Adrenal gland (tissue), 5 donors: Measurements from ENCODE around the gene STARD3NL.

Experiments used
- POLR2A ChIP-seq, 2 donors: fragments of 450-650 bp; IDR thresholded peaks; one replicate each; pipeline ENCODE4 v1.6.1; 2017; ENCODE audit warnings: antibody characterized with exemption in 2 of 2, mild to moderate bottlenecking in 2 of 2, moderate library complexity in 1 of 2
- TF ChIP-seq, protein P1 (sequence below), 6 experiments: fragments of 450-650 bp in 4 of 6; fragments of 200-600 bp in 2 of 6; sonication (generic) in 1 of 6; IDR thresholded peaks; 1 replicate in 5 of 6; 2 replicates in 1 of 6; pipeline versions ENCODE4 v1.5.1 to v1.8.0; 2016 to 2021; ENCODE audit warnings: antibody characterized with exemption in 6 of 6, mild to moderate bottlenecking in 2 of 6, moderate library complexity in 1 of 6
- donor health status: DM: no; HTN: no; CAD: no.

DNA sequence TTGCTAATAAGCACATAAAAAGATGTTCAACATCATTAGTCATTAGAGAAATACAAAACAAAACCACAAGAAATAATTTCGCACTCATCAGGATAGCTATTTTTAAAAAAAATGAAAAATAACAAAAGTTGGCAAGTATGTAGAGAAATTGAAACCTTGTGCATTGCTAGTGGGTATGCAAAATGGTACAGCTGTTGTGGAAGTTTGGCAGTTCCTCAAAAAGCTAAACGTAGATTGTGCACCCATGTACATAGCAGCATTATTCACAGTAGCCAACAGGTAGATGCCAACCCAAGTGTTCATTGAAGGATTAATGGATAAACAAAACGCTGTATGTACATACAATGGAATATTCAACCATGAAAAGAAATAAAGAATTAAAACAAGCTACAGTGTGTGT lies 35.3 kb upstream of the STARD3NL start:
- TF ChIP-seq, protein P1, sequence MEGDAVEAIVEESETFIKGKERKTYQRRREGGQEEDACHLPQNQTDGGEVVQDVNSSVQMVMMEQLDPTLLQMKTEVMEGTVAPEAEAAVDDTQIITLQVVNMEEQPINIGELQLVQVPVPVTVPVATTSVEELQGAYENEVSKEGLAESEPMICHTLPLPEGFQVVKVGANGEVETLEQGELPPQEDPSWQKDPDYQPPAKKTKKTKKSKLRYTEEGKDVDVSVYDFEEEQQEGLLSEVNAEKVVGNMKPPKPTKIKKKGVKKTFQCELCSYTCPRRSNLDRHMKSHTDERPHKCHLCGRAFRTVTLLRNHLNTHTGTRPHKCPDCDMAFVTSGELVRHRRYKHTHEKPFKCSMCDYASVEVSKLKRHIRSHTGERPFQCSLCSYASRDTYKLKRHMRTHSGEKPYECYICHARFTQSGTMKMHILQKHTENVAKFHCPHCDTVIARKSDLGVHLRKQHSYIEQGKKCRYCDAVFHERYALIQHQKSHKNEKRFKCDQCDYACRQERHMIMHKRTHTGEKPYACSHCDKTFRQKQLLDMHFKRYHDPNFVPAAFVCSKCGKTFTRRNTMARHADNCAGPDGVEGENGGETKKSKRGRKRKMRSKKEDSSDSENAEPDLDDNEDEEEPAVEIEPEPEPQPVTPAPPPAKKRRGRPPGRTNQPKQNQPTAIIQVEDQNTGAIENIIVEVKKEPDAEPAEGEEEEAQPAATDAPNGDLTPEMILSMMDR (IDR thresholded peaks at IDR 0.05) = no peak
- TF ChIP-seq POLR2A (IDR thresholded peaks at IDR 0.05) = no peak
